ENCODE results near the gene CRYL1. TPM values are rescaled to one million over a fixed set of nuclear protein-coding genes. Genes with fewer than 3 reads are reported as not detected.

The CRYL1 gene
- polyA plus RNA-seq, 1 of the 3 experiments (the other 2 are of a cell fraction) = 34.8 TPM

DNA sequence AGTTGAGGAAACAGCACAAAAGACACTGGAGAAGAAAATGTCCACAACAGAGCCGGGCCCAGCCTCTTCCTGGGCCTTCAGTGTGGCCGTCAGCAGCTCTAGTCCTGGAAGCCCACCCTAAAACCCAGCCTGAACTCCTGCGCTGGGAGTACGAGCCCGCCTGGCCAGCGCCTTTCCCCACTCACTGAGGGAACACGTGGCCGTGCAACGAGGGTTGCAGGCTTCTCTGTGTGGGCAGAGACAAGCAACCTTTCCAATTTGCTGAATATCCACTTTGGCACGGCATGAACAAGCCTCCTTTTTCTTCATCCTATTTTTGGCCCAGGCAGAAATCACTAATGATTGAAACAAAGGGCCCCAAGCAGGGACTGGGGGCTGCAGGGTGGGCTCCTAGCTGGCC lies 89.2 kb downstream of the CRYL1 start:
- H4K20me1 ChIP-seq (ENCODE audit: insufficient read depth) = no peaks in the 10 kb centered on the region
- TF ChIP-seq JUND (IDR thresholded peaks at IDR 0.05) (no peak), CHD2 (IDR thresholded peaks at IDR 0.05; ENCODE audit: low read length, partially characterized antibody) (no peak), NFIC (IDR thresholded peaks at IDR 0.05; ENCODE audit: borderline replicate concordance) (no peak), ELF1 (IDR thresholded peaks at IDR 0.05) (no peak), FOXM1 (IDR thresholded peaks at IDR 0.05; ENCODE audit: low read depth) (no peak), YY1 (IDR thresholded peaks at IDR 0.05; ENCODE audit: low read depth) (no peak), SMC3 (IDR thresholded peaks at IDR 0.05; ENCODE audit: low read depth, low read length) (no peak), FOXJ3 (CRISPR knock-in tag; IDR thresholded peaks at IDR 0.05) (no peak), GATA2 (CRISPR knock-in tag; IDR thresholded peaks at IDR 0.05) (no peak), GABPA (IDR thresholded peaks at IDR 0.05; ENCODE audit: low read depth) (no peak), MXI1 (IDR thresholded peaks at IDR 0.05; ENCODE audit: low read depth, low read length) (no peak)
- TF ChIP-seq, protein P1, sequence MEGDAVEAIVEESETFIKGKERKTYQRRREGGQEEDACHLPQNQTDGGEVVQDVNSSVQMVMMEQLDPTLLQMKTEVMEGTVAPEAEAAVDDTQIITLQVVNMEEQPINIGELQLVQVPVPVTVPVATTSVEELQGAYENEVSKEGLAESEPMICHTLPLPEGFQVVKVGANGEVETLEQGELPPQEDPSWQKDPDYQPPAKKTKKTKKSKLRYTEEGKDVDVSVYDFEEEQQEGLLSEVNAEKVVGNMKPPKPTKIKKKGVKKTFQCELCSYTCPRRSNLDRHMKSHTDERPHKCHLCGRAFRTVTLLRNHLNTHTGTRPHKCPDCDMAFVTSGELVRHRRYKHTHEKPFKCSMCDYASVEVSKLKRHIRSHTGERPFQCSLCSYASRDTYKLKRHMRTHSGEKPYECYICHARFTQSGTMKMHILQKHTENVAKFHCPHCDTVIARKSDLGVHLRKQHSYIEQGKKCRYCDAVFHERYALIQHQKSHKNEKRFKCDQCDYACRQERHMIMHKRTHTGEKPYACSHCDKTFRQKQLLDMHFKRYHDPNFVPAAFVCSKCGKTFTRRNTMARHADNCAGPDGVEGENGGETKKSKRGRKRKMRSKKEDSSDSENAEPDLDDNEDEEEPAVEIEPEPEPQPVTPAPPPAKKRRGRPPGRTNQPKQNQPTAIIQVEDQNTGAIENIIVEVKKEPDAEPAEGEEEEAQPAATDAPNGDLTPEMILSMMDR (IDR thresholded peaks at IDR 0.05) = no peak
- TF ChIP-seq, protein P2, sequence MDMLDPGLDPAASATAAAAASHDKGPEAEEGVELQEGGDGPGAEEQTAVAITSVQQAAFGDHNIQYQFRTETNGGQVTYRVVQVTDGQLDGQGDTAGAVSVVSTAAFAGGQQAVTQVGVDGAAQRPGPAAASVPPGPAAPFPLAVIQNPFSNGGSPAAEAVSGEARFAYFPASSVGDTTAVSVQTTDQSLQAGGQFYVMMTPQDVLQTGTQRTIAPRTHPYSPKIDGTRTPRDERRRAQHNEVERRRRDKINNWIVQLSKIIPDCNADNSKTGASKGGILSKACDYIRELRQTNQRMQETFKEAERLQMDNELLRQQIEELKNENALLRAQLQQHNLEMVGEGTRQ (IDR thresholded peaks at IDR 0.05; ENCODE audit: borderline replicate concordance, low read depth, low read length) = no peak
- TF ChIP-seq, protein P3, sequence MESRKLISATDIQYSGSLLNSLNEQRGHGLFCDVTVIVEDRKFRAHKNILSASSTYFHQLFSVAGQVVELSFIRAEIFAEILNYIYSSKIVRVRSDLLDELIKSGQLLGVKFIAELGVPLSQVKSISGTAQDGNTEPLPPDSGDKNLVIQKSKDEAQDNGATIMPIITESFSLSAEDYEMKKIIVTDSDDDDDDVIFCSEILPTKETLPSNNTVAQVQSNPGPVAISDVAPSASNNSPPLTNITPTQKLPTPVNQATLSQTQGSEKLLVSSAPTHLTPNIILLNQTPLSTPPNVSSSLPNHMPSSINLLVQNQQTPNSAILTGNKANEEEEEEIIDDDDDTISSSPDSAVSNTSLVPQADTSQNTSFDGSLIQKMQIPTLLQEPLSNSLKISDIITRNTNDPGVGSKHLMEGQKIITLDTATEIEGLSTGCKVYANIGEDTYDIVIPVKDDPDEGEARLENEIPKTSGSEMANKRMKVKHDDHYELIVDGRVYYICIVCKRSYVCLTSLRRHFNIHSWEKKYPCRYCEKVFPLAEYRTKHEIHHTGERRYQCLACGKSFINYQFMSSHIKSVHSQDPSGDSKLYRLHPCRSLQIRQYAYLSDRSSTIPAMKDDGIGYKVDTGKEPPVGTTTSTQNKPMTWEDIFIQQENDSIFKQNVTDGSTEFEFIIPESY (IDR thresholded peaks at IDR 0.05; ENCODE audit: borderline replicate concordance, low read depth) = no peak
- TF ChIP-seq, protein P4, sequence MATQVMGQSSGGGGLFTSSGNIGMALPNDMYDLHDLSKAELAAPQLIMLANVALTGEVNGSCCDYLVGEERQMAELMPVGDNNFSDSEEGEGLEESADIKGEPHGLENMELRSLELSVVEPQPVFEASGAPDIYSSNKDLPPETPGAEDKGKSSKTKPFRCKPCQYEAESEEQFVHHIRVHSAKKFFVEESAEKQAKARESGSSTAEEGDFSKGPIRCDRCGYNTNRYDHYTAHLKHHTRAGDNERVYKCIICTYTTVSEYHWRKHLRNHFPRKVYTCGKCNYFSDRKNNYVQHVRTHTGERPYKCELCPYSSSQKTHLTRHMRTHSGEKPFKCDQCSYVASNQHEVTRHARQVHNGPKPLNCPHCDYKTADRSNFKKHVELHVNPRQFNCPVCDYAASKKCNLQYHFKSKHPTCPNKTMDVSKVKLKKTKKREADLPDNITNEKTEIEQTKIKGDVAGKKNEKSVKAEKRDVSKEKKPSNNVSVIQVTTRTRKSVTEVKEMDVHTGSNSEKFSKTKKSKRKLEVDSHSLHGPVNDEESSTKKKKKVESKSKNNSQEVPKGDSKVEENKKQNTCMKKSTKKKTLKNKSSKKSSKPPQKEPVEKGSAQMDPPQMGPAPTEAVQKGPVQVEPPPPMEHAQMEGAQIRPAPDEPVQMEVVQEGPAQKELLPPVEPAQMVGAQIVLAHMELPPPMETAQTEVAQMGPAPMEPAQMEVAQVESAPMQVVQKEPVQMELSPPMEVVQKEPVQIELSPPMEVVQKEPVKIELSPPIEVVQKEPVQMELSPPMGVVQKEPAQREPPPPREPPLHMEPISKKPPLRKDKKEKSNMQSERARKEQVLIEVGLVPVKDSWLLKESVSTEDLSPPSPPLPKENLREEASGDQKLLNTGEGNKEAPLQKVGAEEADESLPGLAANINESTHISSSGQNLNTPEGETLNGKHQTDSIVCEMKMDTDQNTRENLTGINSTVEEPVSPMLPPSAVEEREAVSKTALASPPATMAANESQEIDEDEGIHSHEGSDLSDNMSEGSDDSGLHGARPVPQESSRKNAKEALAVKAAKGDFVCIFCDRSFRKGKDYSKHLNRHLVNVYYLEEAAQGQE (IDR thresholded peaks at IDR 0.05; ENCODE audit: low read depth, low read length) = no peak
- TF ChIP-seq, protein P5, sequence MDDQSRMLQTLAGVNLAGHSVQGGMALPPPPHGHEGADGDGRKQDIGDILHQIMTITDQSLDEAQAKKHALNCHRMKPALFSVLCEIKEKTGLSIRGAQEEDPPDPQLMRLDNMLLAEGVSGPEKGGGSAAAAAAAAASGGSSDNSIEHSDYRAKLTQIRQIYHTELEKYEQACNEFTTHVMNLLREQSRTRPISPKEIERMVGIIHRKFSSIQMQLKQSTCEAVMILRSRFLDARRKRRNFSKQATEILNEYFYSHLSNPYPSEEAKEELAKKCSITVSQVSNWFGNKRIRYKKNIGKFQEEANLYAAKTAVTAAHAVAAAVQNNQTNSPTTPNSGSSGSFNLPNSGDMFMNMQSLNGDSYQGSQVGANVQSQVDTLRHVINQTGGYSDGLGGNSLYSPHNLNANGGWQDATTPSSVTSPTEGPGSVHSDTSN (IDR thresholded peaks at IDR 0.05) = no peak
- TF ChIP-seq, protein P6, sequence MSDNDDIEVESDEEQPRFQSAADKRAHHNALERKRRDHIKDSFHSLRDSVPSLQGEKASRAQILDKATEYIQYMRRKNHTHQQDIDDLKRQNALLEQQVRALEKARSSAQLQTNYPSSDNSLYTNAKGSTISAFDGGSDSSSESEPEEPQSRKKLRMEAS (IDR thresholded peaks at IDR 0.05; ENCODE audit: low read depth) = no peak
- TF ChIP-seq, protein P7, sequence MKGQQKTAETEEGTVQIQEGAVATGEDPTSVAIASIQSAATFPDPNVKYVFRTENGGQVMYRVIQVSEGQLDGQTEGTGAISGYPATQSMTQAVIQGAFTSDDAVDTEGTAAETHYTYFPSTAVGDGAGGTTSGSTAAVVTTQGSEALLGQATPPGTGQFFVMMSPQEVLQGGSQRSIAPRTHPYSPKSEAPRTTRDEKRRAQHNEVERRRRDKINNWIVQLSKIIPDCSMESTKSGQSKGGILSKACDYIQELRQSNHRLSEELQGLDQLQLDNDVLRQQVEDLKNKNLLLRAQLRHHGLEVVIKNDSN (IDR thresholded peaks at IDR 0.05; ENCODE audit: borderline replicate concordance, low read depth) = no peak
- H3K27ac ChIP-seq (ENCODE audit: low read depth in 2 of 2, low read length in 1 of 2) = no peak overlapping the region
- no peak overlapping the region for H3K9ac ChIP-seq
- no peaks in the 10 kb centered on the region for H3F3A ChIP-seq (replicated peaks; ENCODE audit: insufficient read depth)
- no peaks in the 10 kb centered on the region for H3K27me3 ChIP-seq (ENCODE audit: insufficient read depth)
- H3K79me2 ChIP-seq (ENCODE audit: insufficient read depth) = no peaks in the 10 kb centered on the region
- no peak overlapping the region for H3K4me2 ChIP-seq
- H3K4me3 ChIP-seq (ENCODE audit: low read depth in 2 of 2, low read length in 1 of 2) = no peak overlapping the region
- no peaks in the 10 kb centered on the region for H3K4me1 ChIP-seq (ENCODE audit: control insufficient read depth in 1 of 2, insufficient read depth in 2 of 2, low read depth in 1 of 2, low read length in 1 of 2)
- H3K9me2 ChIP-seq = no peaks in the 10 kb centered on the region
- H2AFZ ChIP-seq (ENCODE audit: low read depth) = no peak overlapping the region
- H3K9me3 ChIP-seq = no peaks in the 10 kb centered on the region
- POLR2A ChIA-PET = no interaction called here
- no peak for DNase-seq
- 87% methylated on average over 9 of the region's 10 CpGs for WGBS (ENCODE audit: low lambda C conversion rate)
- CTCF ChIA-PET = interaction anchor here (0.5 kb wide), 1 partner anchor 155 kb away, joined by 3 read pairs; no protein-coding TSS in a partner anchor
- no peaks in the 10 kb centered on the region for H3K36me3 ChIP-seq (replicated peaks in 1 of 2; ENCODE audit: control insufficient read depth in 1 of 2, insufficient read depth in 2 of 2, low read length in 1 of 2)

Data from SK-N-SH (cell line).